ENCODE data around the gene PARD3. TPM values are rescaled to one million over a fixed set of nuclear protein-coding genes. Genes with fewer than 3 reads are reported as not detected.

PARD3 gene
- total RNA-seq, 2 experiments from 2014 or later: 0.53 to 0.71 TPM

DNA sequence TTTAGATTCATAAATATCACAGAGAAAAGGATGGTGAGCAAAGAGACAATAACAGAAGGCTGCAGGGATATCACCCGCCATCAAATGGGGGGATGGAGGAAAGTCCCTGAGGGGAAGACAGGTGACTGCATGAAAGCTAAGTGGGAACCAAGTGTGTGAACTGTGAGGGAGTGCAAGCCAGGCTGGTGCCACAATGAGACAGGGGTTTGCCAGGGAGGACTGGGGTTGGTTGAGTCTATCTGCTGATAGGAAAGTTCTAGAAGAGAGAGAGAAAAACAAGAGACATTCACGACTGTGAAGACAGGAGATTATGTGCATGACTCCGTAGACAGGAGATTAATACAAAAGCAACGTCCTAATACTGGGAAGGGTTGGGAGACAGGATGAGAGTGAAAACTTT is 376.4 kb downstream of the PARD3 start:
- Histone ChIP-seq H3K9me3 (ENCODE audit: control insufficient read depth in 1 of 2, insufficient read depth in 1 of 2, low read length in 2 of 2) (no peaks in the 10 kb centered on the region), H3K27me3 (ENCODE audit: control insufficient read depth in 1 of 2, insufficient read depth in 2 of 2, low read length in 2 of 2) (no peaks in the 10 kb centered on the region), H3K4me3 (ENCODE audit: low read length) (no peak overlapping the region), H3K4me1 (ENCODE audit: insufficient read depth, low read length) (no peaks in the 10 kb centered on the region), H3K36me3 (ENCODE audit: insufficient read depth, low read length) (no peaks in the 10 kb centered on the region), H3K27ac (ENCODE audit: low read depth in 1 of 2, low read length in 2 of 2) (no peak overlapping the region)
- Mint-ChIP-seq H3K4me3 (no peak overlapping the region), H3K9me3 (no peaks in the 10 kb centered on the region), H3K36me3 (ENCODE audit: low read depth) (no peaks in the 10 kb centered on the region), H3K27me3 (no peaks in the 10 kb centered on the region), H3K4me1 (ENCODE audit: low read depth) (no peaks in the 10 kb centered on the region), H3K27ac (no peak overlapping the region)
- DNase-seq: no peak
- ChIA-PET CTCF (no interaction called here), POLR2A (no interaction called here)
- intact Hi-C loops (cut with DNase I, micrococcal nuclease): no loop called here
- no peak for ATAC-seq (ENCODE audit: poor library complexity)
- TF ChIP-seq, protein P1, sequence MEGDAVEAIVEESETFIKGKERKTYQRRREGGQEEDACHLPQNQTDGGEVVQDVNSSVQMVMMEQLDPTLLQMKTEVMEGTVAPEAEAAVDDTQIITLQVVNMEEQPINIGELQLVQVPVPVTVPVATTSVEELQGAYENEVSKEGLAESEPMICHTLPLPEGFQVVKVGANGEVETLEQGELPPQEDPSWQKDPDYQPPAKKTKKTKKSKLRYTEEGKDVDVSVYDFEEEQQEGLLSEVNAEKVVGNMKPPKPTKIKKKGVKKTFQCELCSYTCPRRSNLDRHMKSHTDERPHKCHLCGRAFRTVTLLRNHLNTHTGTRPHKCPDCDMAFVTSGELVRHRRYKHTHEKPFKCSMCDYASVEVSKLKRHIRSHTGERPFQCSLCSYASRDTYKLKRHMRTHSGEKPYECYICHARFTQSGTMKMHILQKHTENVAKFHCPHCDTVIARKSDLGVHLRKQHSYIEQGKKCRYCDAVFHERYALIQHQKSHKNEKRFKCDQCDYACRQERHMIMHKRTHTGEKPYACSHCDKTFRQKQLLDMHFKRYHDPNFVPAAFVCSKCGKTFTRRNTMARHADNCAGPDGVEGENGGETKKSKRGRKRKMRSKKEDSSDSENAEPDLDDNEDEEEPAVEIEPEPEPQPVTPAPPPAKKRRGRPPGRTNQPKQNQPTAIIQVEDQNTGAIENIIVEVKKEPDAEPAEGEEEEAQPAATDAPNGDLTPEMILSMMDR (IDR thresholded peaks at IDR 0.05): no peak

DNA sequence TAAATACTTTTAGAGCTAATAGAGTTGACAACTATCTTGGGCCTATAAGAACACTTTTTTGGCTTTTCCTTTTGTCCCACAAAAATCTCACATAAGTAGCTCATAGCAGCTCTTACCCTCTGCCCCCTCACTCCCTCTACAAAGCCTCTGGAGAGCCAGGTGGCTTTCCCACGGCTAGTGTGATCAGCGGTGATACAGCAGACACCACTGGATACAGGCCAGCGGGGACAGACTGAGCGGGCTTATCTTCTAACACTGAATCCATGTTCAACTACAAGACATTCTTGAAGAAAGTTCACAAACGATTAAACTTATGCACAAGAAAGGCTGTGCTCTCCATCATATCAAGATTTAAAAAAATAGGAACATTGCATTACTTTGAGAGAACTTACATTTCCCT is 377.2 kb downstream of the PARD3 start:
- Histone ChIP-seq H3K4me1 (ENCODE audit: insufficient read depth, low read length) (no peaks in the 10 kb centered on the region), H3K27me3 (ENCODE audit: control insufficient read depth in 1 of 2, insufficient read depth in 2 of 2, low read length in 2 of 2) (no peaks in the 10 kb centered on the region), H3K36me3 (ENCODE audit: insufficient read depth, low read length) (no peaks in the 10 kb centered on the region), H3K4me3 (ENCODE audit: low read length) (no peak overlapping the region), H3K9me3 (ENCODE audit: control insufficient read depth in 1 of 2, insufficient read depth in 1 of 2, low read length in 2 of 2) (no peaks in the 10 kb centered on the region), H3K27ac (ENCODE audit: low read depth in 1 of 2, low read length in 2 of 2) (no peak overlapping the region)
- ATAC-seq (ENCODE audit: poor library complexity) (no peak), DNase-seq (no peak)
- intact Hi-C loops (cut with DNase I, micrococcal nuclease): no loop called here
- no peak overlapping the region for H3K4me3 Mint-ChIP-seq
- no peak overlapping the region for H3K27ac Mint-ChIP-seq
- CTCF ChIA-PET: no interaction called here
- TF ChIP-seq, protein P1 (IDR thresholded peaks at IDR 0.05): no peak
- H3K27me3 Mint-ChIP-seq: no peaks in the 10 kb centered on the region
- H3K9me3 Mint-ChIP-seq: no peaks in the 10 kb centered on the region
- POLR2A ChIA-PET: no interaction called here
- H3K4me1 Mint-ChIP-seq (ENCODE audit: low read depth): no peaks in the 10 kb centered on the region
- no peaks in the 10 kb centered on the region for H3K36me3 Mint-ChIP-seq (ENCODE audit: low read depth)

DNA sequence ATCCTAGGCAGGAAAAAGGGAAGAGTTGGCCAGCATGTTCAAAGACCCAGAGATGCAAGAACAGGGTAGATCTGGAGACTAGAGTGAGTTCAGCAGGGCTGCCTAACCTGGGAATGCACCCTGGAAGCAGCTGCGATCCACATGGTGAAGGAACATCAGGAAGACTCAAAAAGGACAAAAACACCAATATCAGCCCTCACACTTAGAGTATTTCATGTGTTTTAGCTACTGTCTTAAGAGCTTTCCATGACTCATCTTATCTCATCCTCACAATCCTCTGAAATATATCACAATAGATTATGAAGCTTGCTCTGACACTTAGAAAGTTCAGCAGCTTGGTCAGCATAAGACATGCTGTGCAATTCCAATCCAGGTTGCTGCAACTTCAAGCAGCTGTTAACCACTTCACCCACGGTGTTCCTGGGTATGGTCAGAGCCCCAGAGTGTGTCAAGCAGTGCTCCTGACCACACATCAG is 380.9 kb downstream of the PARD3 start:
- H3K9me3 Mint-ChIP-seq: no peaks in the 10 kb centered on the region
- H3K36me3 Mint-ChIP-seq (ENCODE audit: low read depth): no peaks in the 10 kb centered on the region
- no peaks in the 10 kb centered on the region for H3K4me1 Mint-ChIP-seq (ENCODE audit: low read depth)
- Histone ChIP-seq H3K4me3 (ENCODE audit: low read length) (no peak overlapping the region), H3K4me1 (ENCODE audit: insufficient read depth, low read length) (no peaks in the 10 kb centered on the region), H3K27ac (ENCODE audit: low read depth in 1 of 2, low read length in 2 of 2) (no peak overlapping the region), H3K36me3 (ENCODE audit: insufficient read depth, low read length) (no peaks in the 10 kb centered on the region), H3K27me3 (ENCODE audit: control insufficient read depth in 1 of 2, insufficient read depth in 2 of 2, low read length in 2 of 2) (no peaks in the 10 kb centered on the region), H3K9me3 (ENCODE audit: control insufficient read depth in 1 of 2, insufficient read depth in 1 of 2, low read length in 2 of 2) (no peaks in the 10 kb centered on the region)
- CTCF ChIA-PET: no interaction called here
- no peaks in the 10 kb centered on the region for H3K27me3 Mint-ChIP-seq
- DNase-seq: no peak
- no peak for ATAC-seq (ENCODE audit: poor library complexity)
- no peak overlapping the region for H3K4me3 Mint-ChIP-seq
- no peak overlapping the region for H3K27ac Mint-ChIP-seq
- POLR2A ChIA-PET: no interaction called here
- intact Hi-C loops (cut with DNase I, micrococcal nuclease): no loop called here
- TF ChIP-seq, protein P1 (IDR thresholded peaks at IDR 0.05): no peak
